T-cell (primary cell): ENCODE measurements around the gene SNX33. TPM values are rescaled to one million over a fixed set of nuclear protein-coding genes. Genes with fewer than 3 reads are reported as not detected.
A peak's percentile ranks its signal among the peaks of the same experiment; 100 is the strongest.
"Not testable (repeated sequence)": the region's sequence is repeated elsewhere in the genome, so short reads cannot be mapped to it uniquely, and the experiment has no call there.

ENCODE experiments used
- ATAC-seq, 4 experiments: fragments of 200-7000 bp in 3 of 4; fragments of 150-1000 bp in 1 of 4; cut with Tn5 transposase; replicated peaks in 1 of 4; 1 replicate in 3 of 4; 2 replicates in 1 of 4; pipeline ENCODE4 v1.10.0; 2021; ENCODE audit warnings: moderate library complexity in 3 of 4, mild to moderate bottlenecking in 2 of 4, moderate number of reproducible peaks in 1 of 4
- CTCF ChIA-PET, 2 donors: fragments of 300-600 bp; sonication (Branson Sonifier 250); formaldehyde crosslinking; loops; one replicate each; lab custom pipeline; 2022; ENCODE audit warnings: antibody characterized with exemption in 2 of 2; lab: Charles Lee
- POLR2A ChIA-PET, 2 donors: fragments of 300-600 bp; sonication (Branson Sonifier 250); formaldehyde crosslinking; loops; one replicate each; lab custom pipeline; 2022; ENCODE audit warnings: antibody characterized with exemption in 2 of 2; lab: Charles Lee
- DNase-seq, 35 experiments: peaks; one replicate each; pipeline versions ENCODE4 v3.0.0 to v3.0.0-alpha.2; 2013 to 2023
- H3K27ac ChIP-seq: one replicate; pipeline ENCODE4 v1.5.1; 2013; ENCODE audit warnings: low read length
- H3K27me3 ChIP-seq, 2 experiments: replicated peaks in 1 of 2; 1 replicate in 1 of 2; 2 replicates in 1 of 2; pipeline versions ENCODE4 v1.6.1 to v1.7.0; 2013; ENCODE audit warnings: low read length in 1 of 2, mixed read lengths in 1 of 2; ENCODE audit not compliant: control insufficient read depth in 2 of 2, insufficient read depth in 2 of 2; ENCODE audit errors: extremely low read depth in 1 of 2
- H3K36me3 ChIP-seq, 2 donors: 1 replicate in 1 of 2; 2 replicates in 1 of 2; pipeline versions ENCODE4 v1.6.1 to v1.7.0; 2013; ENCODE audit warnings: low read length in 1 of 2; ENCODE audit not compliant: control insufficient read depth in 2 of 2, insufficient read depth in 1 of 2; ENCODE audit errors: extremely low read depth in 1 of 2
- H3K4me1 ChIP-seq, 2 experiments: 1 replicate in 1 of 2; 2 replicates in 1 of 2; pipeline versions ENCODE4 v1.6.1 to v1.7.0; 2013; ENCODE audit warnings: low read length in 2 of 2, mixed read lengths in 1 of 2; ENCODE audit not compliant: insufficient read depth in 2 of 2, control insufficient read depth in 1 of 2; ENCODE audit errors: extremely low read depth in 1 of 2
- H3K4me3 ChIP-seq, 2 donors: 1 replicate in 1 of 2; 2 replicates in 1 of 2; pipeline versions ENCODE4 v1.5.1 to v1.7.0; 2013; ENCODE audit warnings: mild to moderate bottlenecking in 2 of 2, low read length in 1 of 2, moderate library complexity in 1 of 2; ENCODE audit not compliant: control insufficient read depth in 1 of 2; ENCODE audit errors: extremely low read depth in 1 of 2
- H3K9me3 ChIP-seq: 2 replicates; pipeline ENCODE4 v1.7.0; 2013
- H3K27ac Mint-ChIP-seq, 2 donors: one replicate each; pipeline ENCODE4 v1.8.0; 2020 to 2021; ENCODE audit warnings: mild to moderate bottlenecking in 2 of 2, mixed read lengths in 2 of 2
- H3K27me3 Mint-ChIP-seq, 2 donors: one replicate each; pipeline ENCODE4 v1.8.0; 2021 to 2022; ENCODE audit warnings: mixed read lengths in 2 of 2
- H3K36me3 Mint-ChIP-seq: one replicate; pipeline ENCODE4 v1.8.0; 2021; ENCODE audit warnings: mixed read lengths
- H3K4me1 Mint-ChIP-seq, 3 donors: one replicate each; pipeline ENCODE4 v1.8.0; 2020 to 2022; ENCODE audit warnings: mixed read lengths in 3 of 3, mild to moderate bottlenecking in 1 of 3
- H3K4me3 Mint-ChIP-seq, 3 donors: one replicate each; pipeline ENCODE4 v1.8.0; 2020 to 2022; ENCODE audit warnings: mild to moderate bottlenecking in 3 of 3, mixed read lengths in 3 of 3, moderate library complexity in 3 of 3
- H3K9me3 Mint-ChIP-seq, 3 donors: one replicate each; pipeline ENCODE4 v1.8.0; 2020 to 2022; ENCODE audit warnings: mixed read lengths in 3 of 3
- WGBS: methylation state at CpG from one replicate; pipeline ENCODE4 v1.1.5; 2013; ENCODE audit warnings: missing lambda C conversion rate; ENCODE audit not compliant: insufficient coverage; 5-methylcytosine and 5-hydroxymethylcytosine counted together
- total RNA-seq, 35 experiments: library from RNA in 6 of 35; stranded (reverse) in 6 of 35; fragments of 120-200 nt in 1 of 35; gene quantifications; one replicate each; pipeline versions ENCODE4 v1.2.1 to v1.2.4 and lab custom pipeline; 2013 to 2026

Gene SNX33
- total RNA-seq, 5 donors from 2014 or later (not counting 1 experiment from before 2014, with no cell fraction given) = 1.4 to 3.4 (median 2.5) TPM

GRCh38 chr15:75677465-75678323, 30.0 kb downstream of the SNX33 start:
- CTCF ChIA-PET = no interaction called here
- 73% methylated on average over 15 of the region's 16 CpGs for WGBS
- no peak for DNase-seq

GRCh38 chr15:75678324-75678690, 30.6 kb downstream of the SNX33 start:
- H3K27me3 Mint-ChIP-seq, H3K4me3 ChIP-seq, POLR2A ChIA-PET, H3K27me3 ChIP-seq, CTCF ChIA-PET, H3K27ac ChIP-seq, H3K4me1 ChIP-seq, H3K9me3 ChIP-seq, H3K36me3 ChIP-seq, H3K9me3 Mint-ChIP-seq, ATAC-seq, DNase-seq, H3K36me3 Mint-ChIP-seq, H3K4me1 Mint-ChIP-seq, H3K4me3 Mint-ChIP-seq, H3K27ac Mint-ChIP-seq: not testable (repeated sequence)
- 86% methylated on average over 2 of the region's 6 CpGs for WGBS

More at GRCh38 chr15:75677465-75678323, 30.0 kb downstream of the SNX33 start:
- Mint-ChIP-seq H3K27me3 (no peaks in the 10 kb centered on the region), H3K9me3 (no peaks in the 10 kb centered on the region), H3K4me1 (no peaks in the 10 kb centered on the region), H3K4me3 (no peak overlapping the region), H3K27ac (no peak overlapping the region), H3K36me3 (no peaks in the 10 kb centered on the region)
- Histone ChIP-seq H3K27ac (no peak overlapping the region), H3K36me3 (no peaks in the 10 kb centered on the region), H3K9me3 (no peaks in the 10 kb centered on the region), H3K27me3 (no peaks in the 10 kb centered on the region), H3K4me3 (no peak overlapping the region), H3K4me1 (no peaks in the 10 kb centered on the region)
- no peak for ATAC-seq
- POLR2A ChIA-PET = no interaction called here

GRCh38 chr15:75680007-75680789, 32.5 kb downstream of the SNX33 start:
- Histone ChIP-seq H3K9me3 (no peaks in the 10 kb centered on the region), H3K4me1 (peaks cover 0 to 6% of the 10 kb centered on the region in 2 experiments), H3K27me3 (peaks cover 0 to 4% of the 10 kb centered on the region in 2 experiments), H3K27ac (no peak overlapping the region), H3K4me3 (no peak overlapping the region), H3K36me3 (no peaks in the 10 kb centered on the region)
- POLR2A ChIA-PET = no interaction called here
- WGBS = 75% methylated on average over 7 of the region's 11 CpGs
- no peaks in the 10 kb centered on the region for H3K36me3 Mint-ChIP-seq
- no peaks in the 10 kb centered on the region for H3K27me3 Mint-ChIP-seq
- CTCF ChIA-PET = no interaction called here
- no peak overlapping the region for H3K4me3 Mint-ChIP-seq
- no peaks in the 10 kb centered on the region for H3K9me3 Mint-ChIP-seq
- no peak for DNase-seq
- no peak overlapping the region for H3K27ac Mint-ChIP-seq
- no peaks in the 10 kb centered on the region for H3K4me1 Mint-ChIP-seq
- no peak for ATAC-seq

GRCh38 chr15:75682181-75683135, 34.7 kb downstream of the SNX33 start:
- Mint-ChIP-seq H3K4me1 (no peaks in the 10 kb centered on the region), H3K9me3 (no peaks in the 10 kb centered on the region), H3K4me3 (no peak overlapping the region), H3K27ac (no peak overlapping the region), H3K36me3 (no peaks in the 10 kb centered on the region), H3K27me3 (no peaks in the 10 kb centered on the region)
- DNase-seq = no peak
- CTCF ChIA-PET = no interaction called here
- POLR2A ChIA-PET = interaction anchor here in 1 of 2 donors (0.6 kb wide), 1 partner anchor 314 kb away, joined by 3 read pairs; the partner anchor contains the start of gene MAN2C1
- 91% methylated on average over 33 of the region's 40 CpGs for WGBS
- peaks cover 0 to 6% of the 10 kb centered on the region in 2 experiments for H3K27me3 ChIP-seq
- H3K4me1 ChIP-seq = peaks cover 0 to 6% of the 10 kb centered on the region in 2 experiments
- H3K9me3 ChIP-seq = no peaks in the 10 kb centered on the region
- no peak overlapping the region for H3K4me3 ChIP-seq
- no peak overlapping the region for H3K27ac ChIP-seq
- no peak for ATAC-seq
- H3K36me3 ChIP-seq = no peaks in the 10 kb centered on the region

GRCh38 chr15:75683646-75684312, 36.1 kb downstream of the SNX33 start:
- H3K4me1 ChIP-seq, H3K4me1 Mint-ChIP-seq, H3K9me3 Mint-ChIP-seq, H3K4me3 ChIP-seq, H3K36me3 ChIP-seq, H3K4me3 Mint-ChIP-seq, H3K27me3 Mint-ChIP-seq, H3K27ac Mint-ChIP-seq, H3K36me3 Mint-ChIP-seq, H3K9me3 ChIP-seq, POLR2A ChIA-PET, H3K27ac ChIP-seq: not testable (repeated sequence)
- peaks cover 0 to 10% of the 10 kb centered on the region in 2 experiments for H3K27me3 ChIP-seq
- ATAC-seq (peak; percentile 76 to 91 (median 78)), DNase-seq (peak; percentile 13 to 76 (median 50))
- 16% methylated on average over 12 of the region's 14 CpGs for WGBS
- CTCF ChIA-PET = interaction anchor here (0.5 to 1.1 kb wide), 5 partner anchors 12 to 316 kb away, joined by 3 to 5 read pairs (median 4); partner anchors contain the start of gene MAN2C1 (in 1 of the 2)
